ACC112 (cell line): ENCODE measurements around the gene DIAPH1.

ENCODE experiments used
- H2AFZ ChIP-seq: fragments of 200-600 bp; sonication (generic); one replicate; pipeline ENCODE4 v1.6.0; 2017; ENCODE audit warnings: antibody characterized with exemption, low read length; ENCODE audit not compliant: unreplicated experiment
- H3K27ac ChIP-seq: fragments of 200-600 bp; sonication (generic); 2 replicates; pipeline ENCODE4 v1.5.1; 2014; ENCODE audit warnings: low read depth, mild to moderate bottlenecking, antibody characterized with exemption, low read length, moderate library complexity
- H3K27me3 ChIP-seq: fragments of 200-600 bp; sonication (generic); 2 replicates; pipeline ENCODE4 v1.6.1; 2014; ENCODE audit warnings: mild to moderate bottlenecking, antibody characterized with exemption, low read length, moderate library complexity, mixed read lengths; ENCODE audit not compliant: insufficient read depth
- H3K36me3 ChIP-seq: fragments of 200-600 bp; sonication (generic); 2 replicates; pipeline ENCODE4 v1.6.1; 2016; ENCODE audit warnings: mild to moderate bottlenecking, antibody characterized with exemption, low read length, moderate library complexity, mixed read lengths; ENCODE audit not compliant: insufficient read depth
- H3K4me1 ChIP-seq: fragments of 200-600 bp; sonication (generic); one replicate; pipeline ENCODE4 v1.6.1; 2016; ENCODE audit warnings: low read length, mixed read lengths; ENCODE audit not compliant: insufficient read depth, unreplicated experiment, control insufficient read depth
- H3K4me3 ChIP-seq: fragments of 200-600 bp; sonication (generic); 2 replicates; pipeline ENCODE4 v1.5.1; 2014; ENCODE audit warnings: mild to moderate bottlenecking, low read depth, low read length
- H3K79me2 ChIP-seq: fragments of 200-600 bp; sonication (generic); one replicate; pipeline ENCODE4 v1.6.0; 2016; ENCODE audit warnings: low read length; ENCODE audit not compliant: control insufficient read depth, unreplicated experiment, insufficient read depth

Gene DIAPH1

DNA sequence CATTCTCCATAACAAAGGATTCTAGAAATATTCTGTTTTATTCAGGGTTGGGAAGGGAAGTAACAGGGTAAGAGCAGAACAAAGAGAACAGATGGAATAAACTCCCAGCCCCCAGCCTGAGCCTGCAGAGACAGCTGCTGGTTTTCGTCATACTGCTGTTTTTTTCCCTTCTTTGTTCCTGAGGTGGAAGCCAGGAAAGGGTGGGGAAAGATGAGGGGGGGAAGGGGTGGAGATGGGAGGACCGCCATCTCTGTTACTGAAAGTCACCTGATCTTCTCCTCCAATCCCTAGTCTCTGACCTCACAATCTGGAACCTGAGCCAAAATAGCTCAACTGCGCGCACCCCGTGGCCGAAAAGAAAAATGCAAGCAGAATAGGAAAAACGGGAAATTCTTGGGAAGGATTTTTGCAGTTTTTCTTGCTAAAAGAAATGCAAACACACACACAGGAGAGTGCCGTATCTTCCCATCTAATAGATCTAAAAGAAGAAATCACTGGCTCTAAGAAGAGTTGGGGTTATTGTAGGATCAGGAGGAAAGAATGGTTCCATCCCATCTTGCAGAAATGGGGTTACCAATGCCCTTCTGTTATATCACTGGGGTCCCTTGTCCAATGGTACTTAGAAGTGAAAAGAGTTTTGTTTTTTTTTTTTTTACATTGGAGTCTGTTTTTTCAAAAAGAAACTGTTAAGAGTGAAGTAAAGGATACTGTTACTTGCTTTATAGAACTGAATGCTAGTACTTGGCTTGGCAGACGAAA, 57.9 kb downstream of the DIAPH1 start:
- H3K36me3 ChIP-seq: peaks cover 6% of the 10 kb centered on the region
- H3K4me1 ChIP-seq: peaks cover 36% of the 10 kb centered on the region
- H3K4me3 ChIP-seq: peak overlapping the region; percentile 16; the same call in 1 of the 2 replicates
- no peaks in the 10 kb centered on the region for H3K79me2 ChIP-seq
- no peaks in the 10 kb centered on the region for H3K27me3 ChIP-seq
- H2AFZ ChIP-seq: peak overlapping the region; percentile 11
- H3K27ac ChIP-seq: peak overlapping the region; percentile 79

DNA sequence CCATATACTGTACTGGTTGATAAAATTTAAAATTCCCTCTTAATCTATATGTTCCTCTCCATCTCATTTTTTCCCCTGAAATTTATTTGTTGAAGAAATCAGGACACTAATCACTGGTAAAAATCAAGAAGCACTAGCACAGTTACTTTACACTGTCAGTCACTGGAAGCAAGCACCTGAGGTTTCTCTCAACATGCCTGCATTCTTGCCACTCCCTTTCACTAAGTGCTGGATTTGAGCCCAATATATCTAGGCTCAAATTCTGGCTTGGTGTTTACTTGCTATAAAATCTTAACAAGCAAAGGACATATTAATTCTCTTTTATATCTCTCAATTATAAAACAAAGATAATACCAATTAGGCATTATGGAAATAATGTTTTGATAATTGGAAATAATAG, 58.6 kb downstream of the DIAPH1 start:
- Histone ChIP-seq H3K27ac (peak overlapping the region; percentile 79), H2AFZ (no peak overlapping the region), H3K4me3 (peak overlapping the region; percentile 16; the same call in 1 of the 2 replicates), H3K79me2 (no peaks in the 10 kb centered on the region), H3K27me3 (no peaks in the 10 kb centered on the region), H3K36me3 (peaks cover 6% of the 10 kb centered on the region), H3K4me1 (peaks cover 31% of the 10 kb centered on the region)

DNA sequence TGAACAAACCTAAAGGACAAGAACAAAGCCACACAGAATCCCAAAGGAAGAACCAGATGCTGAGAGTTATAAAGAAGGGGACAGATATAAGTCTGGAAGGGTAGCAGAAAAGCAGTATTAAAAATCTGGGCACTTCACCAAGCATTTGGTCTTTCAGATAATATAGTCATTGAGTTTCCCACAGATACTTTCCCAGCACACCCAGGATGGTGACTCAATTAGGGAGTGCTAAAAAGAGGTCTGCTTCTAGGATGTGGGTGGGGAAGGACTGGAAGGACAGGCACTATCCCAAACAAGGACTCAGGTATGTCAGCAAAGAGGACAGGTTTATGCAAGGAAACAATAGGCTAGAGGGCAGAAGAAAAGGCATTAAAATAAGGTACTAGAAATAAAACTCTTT, 59.3 kb downstream of the DIAPH1 start:
- peaks cover 4% of the 10 kb centered on the region for H3K36me3 ChIP-seq

GRCh38 chr5:141558150-141558549, 60.6 kb downstream of the DIAPH1 start:
- peak overlapping the region; percentile 35 for H2AFZ ChIP-seq
- peaks cover 3% of the 10 kb centered on the region; the same call in 1 of the 2 replicates for H3K36me3 ChIP-seq
- H3K27ac ChIP-seq: peak overlapping the region; percentile 60

More for the DNA sequence above, 59.3 kb downstream of the DIAPH1 start:
- Histone ChIP-seq H3K27ac (peak overlapping the region; percentile 79), H2AFZ (no peak overlapping the region), H3K4me1 (peaks cover 26% of the 10 kb centered on the region), H3K27me3 (no peaks in the 10 kb centered on the region), H3K79me2 (no peaks in the 10 kb centered on the region), H3K4me3 (no peak overlapping the region)

DNA sequence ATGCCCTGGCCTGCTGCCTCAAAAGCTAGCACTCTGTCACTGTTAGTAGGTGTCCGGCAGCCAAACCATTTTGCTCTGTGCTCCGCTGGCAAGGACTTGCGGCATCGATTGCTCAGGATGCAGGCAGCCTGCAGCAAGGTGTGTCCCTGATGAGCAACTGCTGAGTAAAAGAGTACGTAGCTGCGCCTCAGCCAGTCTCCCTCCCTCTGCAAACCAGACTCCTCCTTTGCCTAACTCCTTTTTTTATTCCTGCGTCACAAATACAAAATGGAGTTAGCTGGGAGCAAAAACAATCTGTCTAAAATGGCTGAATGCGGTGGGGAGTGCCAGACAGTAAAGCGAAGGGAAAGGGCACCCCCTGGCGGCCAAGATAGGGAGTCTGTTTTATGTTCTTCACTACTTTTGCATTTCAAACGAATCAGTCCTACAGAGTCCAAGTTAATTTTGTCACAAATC, 61.1 kb downstream of the DIAPH1 start:
- Histone ChIP-seq H3K79me2 (no peaks in the 10 kb centered on the region), H3K27me3 (no peaks in the 10 kb centered on the region), H3K36me3 (no peaks in the 10 kb centered on the region), H3K27ac (peak overlapping the region; percentile 60), H3K4me1 (peaks cover 24% of the 10 kb centered on the region), H2AFZ (peak overlapping the region; percentile 37), H3K4me3 (peak overlapping the region; percentile 16; the same call in 1 of the 2 replicates)

More at GRCh38 chr5:141558150-141558549, 60.6 kb downstream of the DIAPH1 start:
- peaks cover 24% of the 10 kb centered on the region for H3K4me1 ChIP-seq
- peak overlapping the region; percentile 16; the same call in 1 of the 2 replicates for H3K4me3 ChIP-seq
- no peaks in the 10 kb centered on the region for H3K27me3 ChIP-seq
- no peaks in the 10 kb centered on the region for H3K79me2 ChIP-seq

DNA sequence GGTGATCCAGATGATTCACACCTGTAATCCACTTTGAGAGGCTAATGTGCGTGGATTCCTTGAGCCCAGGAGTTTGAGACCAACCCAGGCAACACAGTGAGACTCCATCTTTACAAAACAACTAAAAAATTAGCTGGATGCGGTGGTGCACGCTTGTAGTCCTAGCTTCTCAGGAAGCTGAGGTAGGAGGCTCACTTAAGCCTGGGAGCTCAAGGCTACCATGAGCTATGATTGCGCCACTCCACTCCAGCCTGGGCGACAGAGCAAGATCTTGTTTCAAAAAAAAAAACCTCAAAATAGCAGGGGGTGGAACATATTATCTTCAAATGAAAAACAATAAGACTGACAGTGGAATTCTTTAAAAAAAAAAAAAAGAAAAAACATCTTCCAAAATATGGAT, 70.9 kb downstream of the DIAPH1 start:
- H3K27ac ChIP-seq: no peak overlapping the region
- no peaks in the 10 kb centered on the region for H3K4me1 ChIP-seq
- no peaks in the 10 kb centered on the region for H3K27me3 ChIP-seq
- no peak overlapping the region for H3K4me3 ChIP-seq
- H3K79me2 ChIP-seq: peaks cover 2% of the 10 kb centered on the region
- no peak overlapping the region for H2AFZ ChIP-seq
- peaks cover 33% of the 10 kb centered on the region for H3K36me3 ChIP-seq

DNA sequence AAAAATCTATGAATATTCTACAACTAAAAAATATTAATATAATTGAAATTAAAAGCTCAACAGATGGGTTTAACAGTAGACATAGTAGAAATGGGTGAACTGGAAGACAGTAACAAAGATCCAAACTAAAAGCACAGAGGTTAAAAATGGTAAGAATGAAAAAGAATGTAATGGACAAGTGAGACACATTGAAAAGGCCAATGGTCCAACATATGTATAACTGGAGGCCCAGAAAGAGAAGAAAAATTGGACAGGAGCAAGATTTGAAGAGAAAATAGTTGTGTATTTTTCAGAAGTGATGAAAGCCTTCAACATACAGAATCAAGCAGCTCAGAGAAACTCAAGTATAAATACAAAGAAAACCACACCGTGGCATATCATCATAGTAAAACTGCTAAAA, 71.3 kb downstream of the DIAPH1 start:
- Histone ChIP-seq H3K27ac (no peak overlapping the region), H3K79me2 (peaks cover 2% of the 10 kb centered on the region), H3K27me3 (no peaks in the 10 kb centered on the region), H3K36me3 (peaks cover 37% of the 10 kb centered on the region), H3K4me1 (no peaks in the 10 kb centered on the region), H3K4me3 (no peak overlapping the region), H2AFZ (no peak overlapping the region)

GRCh38 chr5:141543053-141543452, 75.7 kb downstream of the DIAPH1 start:
- Histone ChIP-seq H3K36me3 (peaks cover 21% of the 10 kb centered on the region), H3K4me1 (no peaks in the 10 kb centered on the region), H3K4me3 (no peak overlapping the region)

DNA sequence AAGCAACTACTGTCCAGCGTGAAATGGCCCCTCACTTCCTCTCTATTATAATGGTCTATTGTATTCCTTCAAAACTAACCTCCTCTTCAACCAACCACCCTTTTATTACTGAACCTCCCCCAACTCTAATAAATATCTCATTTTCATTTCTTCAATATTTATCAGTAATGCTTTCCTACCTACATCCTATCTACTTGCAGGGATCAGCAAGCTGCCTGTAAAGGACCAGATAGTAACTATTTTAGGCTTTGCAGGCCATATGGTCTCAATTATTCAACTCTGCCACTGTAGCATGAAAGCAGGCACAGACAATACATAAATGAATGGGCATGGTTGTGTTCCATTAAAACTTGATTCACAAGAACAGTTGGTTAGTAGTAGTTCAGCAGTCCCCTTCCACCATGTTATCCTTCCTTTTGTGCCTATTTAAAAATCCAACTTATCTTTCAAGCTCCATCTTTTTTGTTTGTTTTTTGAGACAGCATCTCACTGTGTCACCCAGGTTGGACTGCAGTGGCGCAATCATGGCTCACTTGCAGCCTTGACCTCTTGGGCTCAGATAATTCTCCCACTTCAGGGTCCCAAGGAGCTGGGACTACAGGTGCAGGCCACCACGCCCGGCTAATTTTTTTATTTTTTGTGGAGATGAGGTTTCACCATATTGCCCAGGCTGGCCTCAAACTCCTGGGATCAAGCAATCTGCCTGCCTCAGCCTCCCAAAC, 84.1 kb downstream of the DIAPH1 start:
- H3K36me3 ChIP-seq: peaks cover 10% of the 10 kb centered on the region
- H3K27ac ChIP-seq: no peak overlapping the region

More at GRCh38 chr5:141543053-141543452, 75.7 kb downstream of the DIAPH1 start:
- H3K79me2 ChIP-seq: peaks cover 2% of the 10 kb centered on the region
- H3K27ac ChIP-seq: no peak overlapping the region
- H2AFZ ChIP-seq: no peak overlapping the region
- no peaks in the 10 kb centered on the region for H3K27me3 ChIP-seq

DNA sequence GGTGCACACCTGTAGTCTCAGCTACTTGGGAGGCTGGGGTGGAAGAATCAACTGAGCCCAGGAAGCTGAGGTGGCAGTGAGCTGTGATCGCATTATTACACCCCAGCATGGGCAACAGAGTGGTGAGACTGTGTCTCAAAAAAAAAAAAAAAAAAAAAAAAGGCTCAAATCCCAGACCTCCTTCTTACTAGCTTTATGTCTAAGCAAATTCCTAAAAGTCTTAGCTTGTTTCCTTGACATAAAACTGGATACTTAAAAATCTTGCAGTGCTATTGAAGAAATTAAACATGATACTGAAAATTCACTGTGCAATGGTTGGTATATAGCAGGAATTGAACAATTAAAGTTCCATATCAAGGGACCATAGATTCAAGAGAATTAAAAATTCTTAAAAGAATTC, 84.9 kb downstream of the DIAPH1 start:
- H3K4me1 ChIP-seq: peaks cover 7% of the 10 kb centered on the region
- no peak overlapping the region for H3K4me3 ChIP-seq
- no peak overlapping the region for H2AFZ ChIP-seq
- no peaks in the 10 kb centered on the region for H3K27me3 ChIP-seq
- H3K27ac ChIP-seq: no peak overlapping the region
- H3K36me3 ChIP-seq: peaks cover 10% of the 10 kb centered on the region
- no peaks in the 10 kb centered on the region for H3K79me2 ChIP-seq

More for the DNA sequence above, 84.1 kb downstream of the DIAPH1 start:
- no peak overlapping the region for H3K4me3 ChIP-seq
- no peaks in the 10 kb centered on the region for H3K4me1 ChIP-seq
- no peaks in the 10 kb centered on the region for H3K79me2 ChIP-seq
- no peak overlapping the region for H2AFZ ChIP-seq
- H3K27me3 ChIP-seq: no peaks in the 10 kb centered on the region
